NAMALWA (cell line): Measurements from ENCODE around the gene HOXC5.
"Not testable (repeated sequence)": the region's sequence is repeated elsewhere in the genome, so short reads cannot be mapped to it uniquely, and the experiment has no call there.

Experiments
- DNase-seq: peaks from one replicate; pipeline ENCODE4 v3.0.0-alpha.2; 2015; ENCODE audit warnings: low spot score

Gene HOXC5

GRCh38 chr12:54066408-54066807 lies 33.6 kb downstream of the HOXC5 start:
- no peak for DNase-seq

GRCh38 chr12:54068418-54069070 lies 35.7 kb downstream of the HOXC5 start:
- no peak for DNase-seq

- no peak for DNase-seq
These were observed 39.1 kb downstream of the HOXC5 start for GRCh38 chr12:54071942-54072341.

- DNase-seq: no peak
These were observed 41.5 kb downstream of the HOXC5 start for GRCh38 chr12:54074308-54074707.

- DNase-seq: no peak
These were observed 42.6 kb downstream of the HOXC5 start for GRCh38 chr12:54075409-54075808.

- DNase-seq: no peak
These were observed 43.1 kb downstream of the HOXC5 start for GRCh38 chr12:54075974-54076373.

GRCh38 chr12:54077843-54078242 lies 45.0 kb downstream of the HOXC5 start:
- not testable (repeated sequence) for DNase-seq

GRCh38 chr12:54079115-54079514 lies 46.3 kb downstream of the HOXC5 start:
- DNase-seq: not testable (repeated sequence)

GRCh38 chr12:54080008-54080924 lies 47.4 kb downstream of the HOXC5 start:
- DNase-seq: not testable (repeated sequence)

- not testable (repeated sequence) for DNase-seq
These were observed 48.2 kb downstream of the HOXC5 start for GRCh38 chr12:54081053-54081514.

- DNase-seq: not testable (repeated sequence)
These were observed 48.9 kb downstream of the HOXC5 start for GRCh38 chr12:54081581-54082396.

GRCh38 chr12:54082397-54082892 lies 49.6 kb downstream of the HOXC5 start:
- DNase-seq: no peak
